ENCODE results near the gene PTPRK.

GRCh38 chr6:128538763-128539162, 18.4 kb upstream of the PTPRK start:
- no peak for TF ChIP-seq ZNF565 (CRISPR knock-in tag; conservative IDR thresholded peaks at IDR 0.05; ENCODE audit: low read depth)
- no peak for TF ChIP-seq ZFP3 (CRISPR knock-in tag; IDR thresholded peaks at IDR 0.05)
- no peak for TF ChIP-seq PATZ1 (CRISPR knock-in tag; IDR thresholded peaks at IDR 0.05; ENCODE audit: borderline replicate concordance)
- no peak for TF ChIP-seq CREB5 (CRISPR knock-in tag; IDR thresholded peaks at IDR 0.05; ENCODE audit: low read depth)
- no peak for TF ChIP-seq ZFP30 (CRISPR knock-in tag; IDR thresholded peaks at IDR 0.05)
- TF ChIP-seq ARNTL (CRISPR knock-in tag; IDR thresholded peaks at IDR 0.05; ENCODE audit: borderline replicate concordance, low read depth): no peak
- TF ChIP-seq, protein P1, sequence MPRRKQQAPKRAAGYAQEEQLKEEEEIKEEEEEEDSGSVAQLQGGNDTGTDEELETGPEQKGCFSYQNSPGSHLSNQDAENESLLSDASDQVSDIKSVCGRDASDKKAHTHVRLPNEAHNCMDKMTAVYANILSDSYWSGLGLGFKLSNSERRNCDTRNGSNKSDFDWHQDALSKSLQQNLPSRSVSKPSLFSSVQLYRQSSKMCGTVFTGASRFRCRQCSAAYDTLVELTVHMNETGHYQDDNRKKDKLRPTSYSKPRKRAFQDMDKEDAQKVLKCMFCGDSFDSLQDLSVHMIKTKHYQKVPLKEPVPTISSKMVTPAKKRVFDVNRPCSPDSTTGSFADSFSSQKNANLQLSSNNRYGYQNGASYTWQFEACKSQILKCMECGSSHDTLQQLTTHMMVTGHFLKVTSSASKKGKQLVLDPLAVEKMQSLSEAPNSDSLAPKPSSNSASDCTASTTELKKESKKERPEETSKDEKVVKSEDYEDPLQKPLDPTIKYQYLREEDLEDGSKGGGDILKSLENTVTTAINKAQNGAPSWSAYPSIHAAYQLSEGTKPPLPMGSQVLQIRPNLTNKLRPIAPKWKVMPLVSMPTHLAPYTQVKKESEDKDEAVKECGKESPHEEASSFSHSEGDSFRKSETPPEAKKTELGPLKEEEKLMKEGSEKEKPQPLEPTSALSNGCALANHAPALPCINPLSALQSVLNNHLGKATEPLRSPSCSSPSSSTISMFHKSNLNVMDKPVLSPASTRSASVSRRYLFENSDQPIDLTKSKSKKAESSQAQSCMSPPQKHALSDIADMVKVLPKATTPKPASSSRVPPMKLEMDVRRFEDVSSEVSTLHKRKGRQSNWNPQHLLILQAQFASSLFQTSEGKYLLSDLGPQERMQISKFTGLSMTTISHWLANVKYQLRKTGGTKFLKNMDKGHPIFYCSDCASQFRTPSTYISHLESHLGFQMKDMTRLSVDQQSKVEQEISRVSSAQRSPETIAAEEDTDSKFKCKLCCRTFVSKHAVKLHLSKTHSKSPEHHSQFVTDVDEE (CRISPR knock-in tag; IDR thresholded peaks at IDR 0.05): no peak
- TF ChIP-seq SNAI2 (CRISPR knock-in tag; IDR thresholded peaks at IDR 0.05): no peak
- TF ChIP-seq ZC3H10 (CRISPR knock-in tag; IDR thresholded peaks at IDR 0.05): no peak
- TF ChIP-seq ZNF70 (CRISPR knock-in tag; IDR thresholded peaks at IDR 0.05): no peak
- TF ChIP-seq PPARA (CRISPR knock-in tag; IDR thresholded peaks at IDR 0.05; ENCODE audit: borderline replicate concordance): no peak

Data from SK-N-SH treated with all-trans-retinoic acid at 6 μM for 48 hours (cell line).